ENCODE results near the gene MRGPRE. TPM values are rescaled to one million over a fixed set of nuclear protein-coding genes. Genes with fewer than 3 reads are reported as not detected.

MRGPRE gene
- total and polyA plus RNA-seq, 4 donors, result 0.23 TPM; not detected in 3

- no peak for DNase-seq (ENCODE audit: low spot score)
- Histone ChIP-seq H3K27ac (ENCODE audit: low read depth in 1 of 2, low read length in 2 of 2) (no peak overlapping the region), H3K27me3 (ENCODE audit: control insufficient read depth in 4 of 4, insufficient read depth in 4 of 4, low read length in 3 of 4) (peaks cover 0 to 6% (median 0%) of the 10 kb centered on the region in 4 donors), H3K4me3 (ENCODE audit: low read depth in 1 of 3, low read length in 3 of 3) (no peak overlapping the region), H3K4me1 (ENCODE audit: control insufficient read depth in 4 of 4, insufficient read depth in 4 of 4, low read length in 3 of 4) (no peaks in the 10 kb centered on the region), H3K9me3 (ENCODE audit: control insufficient read depth in 4 of 4, low read length in 3 of 4) (no peaks in the 10 kb centered on the region), H3K36me3 (ENCODE audit: control insufficient read depth in 4 of 4, insufficient read depth in 3 of 4, low read depth in 1 of 4, low read length in 3 of 4) (no peaks in the 10 kb centered on the region), H3K9ac (ENCODE audit: low read depth in 1 of 2, low read length in 2 of 2) (no peak overlapping the region)
- TF ChIP-seq HNF4G (IDR thresholded peaks at IDR 0.05) (no peak), SP1 (IDR thresholded peaks at IDR 0.05) (no peak), CTCF (IDR thresholded peaks at IDR 0.05; ENCODE audit: low read depth, low read length, missing input control) (no peak), YY1 (IDR thresholded peaks at IDR 0.05) (no peak), GABPA (IDR thresholded peaks at IDR 0.05 in 1 of 2, conservative IDR thresholded peaks at IDR 0.05 in 1 of 2) (no peak), FOXA2 (IDR thresholded peaks at IDR 0.05) (no peak), ZBTB33 (IDR thresholded peaks at IDR 0.05) (no peak), JUND (IDR thresholded peaks at IDR 0.05) (no peak), MAX (IDR thresholded peaks at IDR 0.05) (no peak), NR2F2 (IDR thresholded peaks at IDR 0.05) (no peak), HNF4A (conservative IDR thresholded peaks at IDR 0.05) (no peak), TAF1 (conservative IDR thresholded peaks at IDR 0.05) (no peak), EGR1 (IDR thresholded peaks at IDR 0.05; ENCODE audit: low read depth in 2 of 2) (no peak), RAD21 (IDR thresholded peaks at IDR 0.05) (no peak), RXRA (IDR thresholded peaks at IDR 0.05) (no peak)
- TF ChIP-seq, protein P1, sequence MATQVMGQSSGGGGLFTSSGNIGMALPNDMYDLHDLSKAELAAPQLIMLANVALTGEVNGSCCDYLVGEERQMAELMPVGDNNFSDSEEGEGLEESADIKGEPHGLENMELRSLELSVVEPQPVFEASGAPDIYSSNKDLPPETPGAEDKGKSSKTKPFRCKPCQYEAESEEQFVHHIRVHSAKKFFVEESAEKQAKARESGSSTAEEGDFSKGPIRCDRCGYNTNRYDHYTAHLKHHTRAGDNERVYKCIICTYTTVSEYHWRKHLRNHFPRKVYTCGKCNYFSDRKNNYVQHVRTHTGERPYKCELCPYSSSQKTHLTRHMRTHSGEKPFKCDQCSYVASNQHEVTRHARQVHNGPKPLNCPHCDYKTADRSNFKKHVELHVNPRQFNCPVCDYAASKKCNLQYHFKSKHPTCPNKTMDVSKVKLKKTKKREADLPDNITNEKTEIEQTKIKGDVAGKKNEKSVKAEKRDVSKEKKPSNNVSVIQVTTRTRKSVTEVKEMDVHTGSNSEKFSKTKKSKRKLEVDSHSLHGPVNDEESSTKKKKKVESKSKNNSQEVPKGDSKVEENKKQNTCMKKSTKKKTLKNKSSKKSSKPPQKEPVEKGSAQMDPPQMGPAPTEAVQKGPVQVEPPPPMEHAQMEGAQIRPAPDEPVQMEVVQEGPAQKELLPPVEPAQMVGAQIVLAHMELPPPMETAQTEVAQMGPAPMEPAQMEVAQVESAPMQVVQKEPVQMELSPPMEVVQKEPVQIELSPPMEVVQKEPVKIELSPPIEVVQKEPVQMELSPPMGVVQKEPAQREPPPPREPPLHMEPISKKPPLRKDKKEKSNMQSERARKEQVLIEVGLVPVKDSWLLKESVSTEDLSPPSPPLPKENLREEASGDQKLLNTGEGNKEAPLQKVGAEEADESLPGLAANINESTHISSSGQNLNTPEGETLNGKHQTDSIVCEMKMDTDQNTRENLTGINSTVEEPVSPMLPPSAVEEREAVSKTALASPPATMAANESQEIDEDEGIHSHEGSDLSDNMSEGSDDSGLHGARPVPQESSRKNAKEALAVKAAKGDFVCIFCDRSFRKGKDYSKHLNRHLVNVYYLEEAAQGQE (IDR thresholded peaks at IDR 0.05), result no peak
- WGBS, result 86% methylated on average over 2 of the region's 2 CpGs
These were observed 4.9 kb upstream of the MRGPRE start for GRCh38 chr11:3237119-3237518.

GRCh38 chr11:3234846-3235245 lies 2.6 kb upstream of the MRGPRE start:
- TF ChIP-seq SP1 (IDR thresholded peaks at IDR 0.05) (no peak), RAD21 (IDR thresholded peaks at IDR 0.05) (no peak), NR2F2 (IDR thresholded peaks at IDR 0.05) (no peak), HNF4G (IDR thresholded peaks at IDR 0.05) (no peak), FOXA1 (IDR thresholded peaks at IDR 0.05) (no peak)
- TF ChIP-seq, protein P2, sequence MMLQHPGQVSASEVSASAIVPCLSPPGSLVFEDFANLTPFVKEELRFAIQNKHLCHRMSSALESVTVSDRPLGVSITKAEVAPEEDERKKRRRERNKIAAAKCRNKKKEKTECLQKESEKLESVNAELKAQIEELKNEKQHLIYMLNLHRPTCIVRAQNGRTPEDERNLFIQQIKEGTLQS (IDR thresholded peaks at IDR 0.05), result no peak
- Histone ChIP-seq H3K27me3 (ENCODE audit: control insufficient read depth in 4 of 4, insufficient read depth in 4 of 4, low read length in 3 of 4) (peaks cover 0 to 8% (median 0%) of the 10 kb centered on the region in 4 donors), H3K27ac (ENCODE audit: low read depth in 1 of 2, low read length in 2 of 2) (no peak overlapping the region), H3K9ac (ENCODE audit: low read depth in 1 of 2, low read length in 2 of 2) (no peak overlapping the region), H3K4me1 (ENCODE audit: control insufficient read depth in 4 of 4, insufficient read depth in 4 of 4, low read length in 3 of 4) (no peaks in the 10 kb centered on the region), H3K4me3 (ENCODE audit: low read depth in 1 of 3, low read length in 3 of 3) (no peak overlapping the region), H3K9me3 (ENCODE audit: control insufficient read depth in 4 of 4, low read length in 3 of 4) (no peaks in the 10 kb centered on the region), H3K36me3 (ENCODE audit: control insufficient read depth in 4 of 4, insufficient read depth in 3 of 4, low read depth in 1 of 4, low read length in 3 of 4) (no peaks in the 10 kb centered on the region)
- peak; percentile 30 for DNase-seq (ENCODE audit: low spot score)
- 65% methylated on average over 7 of the region's 7 CpGs for WGBS
